Activated CD8-positive, alpha-beta T cell treated with anti-CD3 and anti-CD28 coated beads for 36 hours (primary cell): ENCODE results near the gene PRRG1. TPM values are rescaled to one million over a fixed set of nuclear protein-coding genes. Genes with fewer than 3 reads are reported as not detected.

ENCODE experiments used
- ATAC-seq: fragments of 200-7000 bp; cut with Tn5 transposase; one replicate; pipeline ENCODE4 v1.10.0; 2021; ENCODE audit warnings: mild to moderate bottlenecking, moderate library complexity
- CTCF ChIA-PET: fragments of 350-600 bp; sonication (Branson Sonifier 250); formaldehyde crosslinking; loops from one replicate; lab custom pipeline; 2021; ENCODE audit warnings: antibody characterized with exemption; lab: Charles Lee
- POLR2A ChIA-PET: fragments of 350-600 bp; sonication (Branson Sonifier 250); formaldehyde crosslinking; loops from one replicate; lab custom pipeline; 2021; ENCODE audit warnings: antibody characterized with exemption; lab: Charles Lee
- DNase-seq: peaks from one replicate; pipeline ENCODE4 v3.0.0-alpha.2; 2020
- H3K27ac Mint-ChIP-seq: one replicate; pipeline ENCODE4 v1.8.0; 2021; ENCODE audit warnings: mild to moderate bottlenecking, mixed read lengths
- H3K27me3 Mint-ChIP-seq: one replicate; pipeline ENCODE4 v1.8.0; 2021; ENCODE audit warnings: mixed read lengths
- H3K36me3 Mint-ChIP-seq: one replicate; pipeline ENCODE4 v1.8.0; 2021; ENCODE audit warnings: low read depth, mixed read lengths
- H3K4me1 Mint-ChIP-seq: one replicate; pipeline ENCODE4 v1.8.0; 2021; ENCODE audit warnings: low read depth, mixed read lengths
- H3K4me3 Mint-ChIP-seq: one replicate; pipeline ENCODE4 v1.8.0; 2021; ENCODE audit warnings: mild to moderate bottlenecking, moderate library complexity, mixed read lengths
- H3K9me3 Mint-ChIP-seq: one replicate; pipeline ENCODE4 v1.8.0; 2021; ENCODE audit warnings: mixed read lengths
- intact Hi-C: fragments of 100-400 bp; cut with micrococcal nuclease; formaldehyde crosslinking; loops from one replicate; pipeline ENCODE4 v1.10.0; 2022
- total RNA-seq, 2 experiments: library from RNA; stranded (reverse); gene quantifications; one replicate each; pipeline ENCODE4 v1.2.3, GENCODE V29; 2021
- TF ChIP-seq, protein P1 (sequence below): fragments of 200-600 bp; IDR thresholded peaks from one replicate; pipeline ENCODE4 v1.8.0; 2022; ENCODE audit warnings: antibody characterized with exemption, mild to moderate bottlenecking

The PRRG1 gene
- total RNA-seq, 2 experiments from 2014 or later, result not detected

DNA sequence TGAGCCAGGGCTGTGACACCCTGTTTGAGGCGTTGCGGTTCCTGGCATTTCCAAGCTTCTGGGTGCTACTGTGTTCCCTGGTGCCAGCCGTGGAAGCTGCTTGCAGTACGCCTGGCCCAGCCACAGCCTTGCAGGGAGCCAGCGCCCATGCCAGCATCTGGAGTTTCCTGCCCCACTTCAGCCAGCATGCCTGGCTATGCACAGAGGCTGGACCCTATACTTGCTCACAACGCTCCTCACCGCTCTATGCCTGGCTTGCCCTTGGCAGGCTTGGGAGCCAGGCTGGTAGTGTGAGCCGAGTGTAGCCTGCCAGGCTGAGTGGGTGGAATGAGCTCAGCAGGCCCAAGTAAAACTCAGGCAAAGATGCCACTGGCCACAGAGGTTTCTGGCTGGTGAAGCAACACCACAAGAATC lies 22.4 kb downstream of the PRRG1 start:
- Mint-ChIP-seq H3K4me1 (no peaks in the 10 kb centered on the region), H3K9me3 (peaks cover 1% of the 10 kb centered on the region), H3K27me3 (no peaks in the 10 kb centered on the region), H3K4me3 (no peak overlapping the region), H3K27ac (no peak overlapping the region), H3K36me3 (no peaks in the 10 kb centered on the region)
- ChIA-PET CTCF (no interaction called here), POLR2A (no interaction called here)
- ATAC-seq, result no peak
- no peak for DNase-seq
- intact Hi-C loops, result no loop called here
- TF ChIP-seq, protein P1, sequence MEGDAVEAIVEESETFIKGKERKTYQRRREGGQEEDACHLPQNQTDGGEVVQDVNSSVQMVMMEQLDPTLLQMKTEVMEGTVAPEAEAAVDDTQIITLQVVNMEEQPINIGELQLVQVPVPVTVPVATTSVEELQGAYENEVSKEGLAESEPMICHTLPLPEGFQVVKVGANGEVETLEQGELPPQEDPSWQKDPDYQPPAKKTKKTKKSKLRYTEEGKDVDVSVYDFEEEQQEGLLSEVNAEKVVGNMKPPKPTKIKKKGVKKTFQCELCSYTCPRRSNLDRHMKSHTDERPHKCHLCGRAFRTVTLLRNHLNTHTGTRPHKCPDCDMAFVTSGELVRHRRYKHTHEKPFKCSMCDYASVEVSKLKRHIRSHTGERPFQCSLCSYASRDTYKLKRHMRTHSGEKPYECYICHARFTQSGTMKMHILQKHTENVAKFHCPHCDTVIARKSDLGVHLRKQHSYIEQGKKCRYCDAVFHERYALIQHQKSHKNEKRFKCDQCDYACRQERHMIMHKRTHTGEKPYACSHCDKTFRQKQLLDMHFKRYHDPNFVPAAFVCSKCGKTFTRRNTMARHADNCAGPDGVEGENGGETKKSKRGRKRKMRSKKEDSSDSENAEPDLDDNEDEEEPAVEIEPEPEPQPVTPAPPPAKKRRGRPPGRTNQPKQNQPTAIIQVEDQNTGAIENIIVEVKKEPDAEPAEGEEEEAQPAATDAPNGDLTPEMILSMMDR, result no peak

DNA sequence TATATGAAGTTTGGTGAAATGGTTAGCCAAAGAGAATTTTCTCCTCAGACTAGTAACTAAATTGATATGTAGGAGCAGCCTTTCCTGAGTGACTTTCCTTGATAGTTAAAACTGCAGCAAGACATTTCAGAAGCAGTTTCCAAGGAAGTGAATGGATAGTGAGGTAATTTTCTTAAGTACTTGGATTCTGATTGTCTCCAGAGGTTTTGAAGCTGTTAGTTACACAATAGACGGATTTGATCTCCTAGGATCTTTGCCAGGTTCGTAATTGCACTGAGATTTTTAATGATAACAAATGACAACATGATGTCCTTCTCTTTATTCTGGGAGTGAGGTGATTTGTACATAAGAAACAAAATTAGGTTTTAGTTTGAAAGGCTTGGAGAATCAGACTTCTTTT lies 29.2 kb downstream of the PRRG1 start:
- intact Hi-C loops, result no loop called here
- no peak overlapping the region for H3K27ac Mint-ChIP-seq
- no peaks in the 10 kb centered on the region for H3K9me3 Mint-ChIP-seq
- H3K27me3 Mint-ChIP-seq, result no peaks in the 10 kb centered on the region
- no peak for ATAC-seq
- H3K36me3 Mint-ChIP-seq, result no peaks in the 10 kb centered on the region
- ChIA-PET CTCF (no interaction called here), POLR2A (no interaction called here)
- H3K4me1 Mint-ChIP-seq, result no peaks in the 10 kb centered on the region
- H3K4me3 Mint-ChIP-seq, result no peak overlapping the region
- DNase-seq, result no peak
- TF ChIP-seq, protein P1, result no peak

DNA sequence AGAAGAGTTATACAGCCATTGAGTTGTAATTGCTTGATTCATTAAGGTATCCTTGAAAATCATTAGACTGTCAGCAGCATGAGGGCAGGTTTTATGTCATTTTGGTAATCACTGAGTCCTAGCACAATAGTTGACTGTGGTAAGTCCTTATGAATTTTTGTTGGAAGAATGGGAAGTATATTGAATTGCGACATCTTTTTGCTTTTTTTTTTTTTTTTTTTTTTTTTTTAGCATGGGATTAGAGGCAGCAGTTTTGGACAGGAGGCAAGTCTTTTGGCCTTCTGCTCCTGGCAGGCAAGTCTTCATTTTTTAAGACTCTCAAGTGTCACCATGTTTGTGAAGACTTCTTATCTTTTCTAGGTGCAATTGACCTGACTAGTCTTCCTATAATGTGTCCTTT lies 29.7 kb downstream of the PRRG1 start:
- TF ChIP-seq, protein P1, result no peak
- Mint-ChIP-seq H3K4me1 (no peaks in the 10 kb centered on the region), H3K4me3 (no peak overlapping the region), H3K36me3 (no peaks in the 10 kb centered on the region), H3K9me3 (no peaks in the 10 kb centered on the region), H3K27me3 (no peaks in the 10 kb centered on the region), H3K27ac (no peak overlapping the region)
- DNase-seq (no peak), ATAC-seq (no peak)
- POLR2A ChIA-PET, result no interaction called here
- CTCF ChIA-PET, result no interaction called here
- intact Hi-C loops, result no loop called here

DNA sequence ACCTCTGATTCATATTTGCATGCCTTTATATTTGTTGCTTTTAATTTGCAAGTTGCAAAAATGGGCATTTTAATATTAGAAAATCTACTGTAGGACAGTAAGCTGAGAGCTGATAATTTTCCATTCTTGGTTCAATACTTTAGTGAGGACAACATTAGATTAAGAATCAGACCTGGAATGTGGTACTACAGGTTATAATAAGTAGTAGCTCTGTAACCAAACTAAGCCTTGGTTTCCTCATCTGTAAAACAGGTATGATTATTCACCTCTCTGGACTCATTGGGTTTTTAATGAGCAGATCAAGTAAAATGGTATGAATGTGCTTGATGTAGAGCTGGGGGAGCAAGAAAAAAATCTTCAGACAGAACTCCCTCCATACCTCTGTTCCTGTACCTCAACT lies 31.1 kb downstream of the PRRG1 start:
- Mint-ChIP-seq H3K4me3 (no peak overlapping the region), H3K36me3 (no peaks in the 10 kb centered on the region), H3K4me1 (no peaks in the 10 kb centered on the region), H3K9me3 (no peaks in the 10 kb centered on the region), H3K27me3 (no peaks in the 10 kb centered on the region), H3K27ac (no peak overlapping the region)
- no peak for DNase-seq
- CTCF ChIA-PET, result no interaction called here
- ATAC-seq, result no peak
- TF ChIP-seq, protein P1, result no peak
- POLR2A ChIA-PET, result no interaction called here
- intact Hi-C loops, result no loop called here

DNA sequence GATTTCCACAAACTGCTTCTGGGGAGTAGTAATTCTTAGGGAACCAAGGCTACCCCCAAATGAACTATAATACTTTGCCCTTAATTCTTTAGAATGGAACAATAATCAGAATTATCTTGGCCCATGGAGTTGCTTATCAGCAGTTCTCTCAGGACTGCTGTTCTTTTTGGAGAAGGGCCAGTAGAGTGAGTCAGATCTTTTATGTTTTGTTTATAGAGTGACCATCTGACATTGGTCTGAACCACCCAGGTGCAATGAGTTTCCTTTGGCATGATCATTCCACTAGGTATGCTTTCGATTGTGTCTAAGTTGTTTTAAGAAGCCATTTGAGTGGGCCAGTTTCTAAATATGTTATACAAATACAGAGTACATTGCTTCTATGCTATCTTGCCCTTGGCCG lies 31.8 kb downstream of the PRRG1 start:
- Mint-ChIP-seq H3K9me3 (no peaks in the 10 kb centered on the region), H3K36me3 (no peaks in the 10 kb centered on the region), H3K4me3 (no peak overlapping the region), H3K27me3 (no peaks in the 10 kb centered on the region), H3K4me1 (no peaks in the 10 kb centered on the region), H3K27ac (no peak overlapping the region)
- no peak for ATAC-seq
- DNase-seq, result no peak
- CTCF ChIA-PET, result no interaction called here
- intact Hi-C loops, result no loop called here
- TF ChIP-seq, protein P1, result no peak
- POLR2A ChIA-PET, result no interaction called here
